Mucosa of stomach (tissue), 1 donor: ENCODE measurements around the gene IRX6.

Experiments used
- H3K27me3 ChIP-seq: one replicate; pipeline ENCODE4 v1.7.0; 2013; ENCODE audit warnings: mild to moderate bottlenecking, low read length; ENCODE audit not compliant: control insufficient read depth, insufficient read depth
- H3K36me3 ChIP-seq: one replicate; pipeline ENCODE4 v1.7.0; 2013; ENCODE audit warnings: low read length; ENCODE audit not compliant: control insufficient read depth, insufficient read depth
- H3K4me1 ChIP-seq: one replicate; pipeline ENCODE4 v1.7.0; 2013; ENCODE audit warnings: mild to moderate bottlenecking, low read length; ENCODE audit not compliant: control insufficient read depth, insufficient read depth
- H3K4me3 ChIP-seq: one replicate; pipeline ENCODE4 v1.7.0; 2013; ENCODE audit warnings: low read length
- H3K9ac ChIP-seq: one replicate; pipeline ENCODE4 v1.7.0; 2013; ENCODE audit warnings: mild to moderate bottlenecking, low read length, moderate library complexity
- H3K9me3 ChIP-seq: one replicate; pipeline ENCODE4 v1.7.0; 2013; ENCODE audit warnings: mild to moderate bottlenecking, low read length, moderate library complexity; ENCODE audit not compliant: control insufficient read depth
- donor health status: Pancreatic carcinoma.

The IRX6 gene

GRCh38 chr16:55325458-55326109, 1.6 kb downstream of the IRX6 start:
- no peaks in the 10 kb centered on the region for H3K4me1 ChIP-seq
- H3K4me3 ChIP-seq: no peak overlapping the region
- H3K9ac ChIP-seq: no peak overlapping the region
- H3K9me3 ChIP-seq: no peaks in the 10 kb centered on the region
- peaks cover 69% of the 10 kb centered on the region for H3K27me3 ChIP-seq
- no peaks in the 10 kb centered on the region for H3K36me3 ChIP-seq

GRCh38 chr16:55326261-55327092, 2.5 kb downstream of the IRX6 start:
- H3K36me3 ChIP-seq: no peaks in the 10 kb centered on the region
- no peak overlapping the region for H3K9ac ChIP-seq
- H3K9me3 ChIP-seq: no peaks in the 10 kb centered on the region
- H3K4me3 ChIP-seq: no peak overlapping the region
- no peaks in the 10 kb centered on the region for H3K4me1 ChIP-seq
- peaks cover 78% of the 10 kb centered on the region for H3K27me3 ChIP-seq

- no peaks in the 10 kb centered on the region for H3K4me1 ChIP-seq
- H3K9me3 ChIP-seq: no peaks in the 10 kb centered on the region
- peaks cover 77% of the 10 kb centered on the region for H3K27me3 ChIP-seq
- H3K36me3 ChIP-seq: no peaks in the 10 kb centered on the region
- H3K9ac ChIP-seq: no peak overlapping the region
- H3K4me3 ChIP-seq: no peak overlapping the region
These were observed 4.9 kb downstream of the IRX6 start for GRCh38 chr16:55328611-55329569.

GRCh38 chr16:55329791-55330428, 5.9 kb downstream of the IRX6 start:
- Histone ChIP-seq H3K27me3 (peaks cover 74% of the 10 kb centered on the region), H3K36me3 (no peaks in the 10 kb centered on the region), H3K9me3 (no peaks in the 10 kb centered on the region), H3K4me3 (no peak overlapping the region), H3K9ac (no peak overlapping the region), H3K4me1 (no peaks in the 10 kb centered on the region)

DNA sequence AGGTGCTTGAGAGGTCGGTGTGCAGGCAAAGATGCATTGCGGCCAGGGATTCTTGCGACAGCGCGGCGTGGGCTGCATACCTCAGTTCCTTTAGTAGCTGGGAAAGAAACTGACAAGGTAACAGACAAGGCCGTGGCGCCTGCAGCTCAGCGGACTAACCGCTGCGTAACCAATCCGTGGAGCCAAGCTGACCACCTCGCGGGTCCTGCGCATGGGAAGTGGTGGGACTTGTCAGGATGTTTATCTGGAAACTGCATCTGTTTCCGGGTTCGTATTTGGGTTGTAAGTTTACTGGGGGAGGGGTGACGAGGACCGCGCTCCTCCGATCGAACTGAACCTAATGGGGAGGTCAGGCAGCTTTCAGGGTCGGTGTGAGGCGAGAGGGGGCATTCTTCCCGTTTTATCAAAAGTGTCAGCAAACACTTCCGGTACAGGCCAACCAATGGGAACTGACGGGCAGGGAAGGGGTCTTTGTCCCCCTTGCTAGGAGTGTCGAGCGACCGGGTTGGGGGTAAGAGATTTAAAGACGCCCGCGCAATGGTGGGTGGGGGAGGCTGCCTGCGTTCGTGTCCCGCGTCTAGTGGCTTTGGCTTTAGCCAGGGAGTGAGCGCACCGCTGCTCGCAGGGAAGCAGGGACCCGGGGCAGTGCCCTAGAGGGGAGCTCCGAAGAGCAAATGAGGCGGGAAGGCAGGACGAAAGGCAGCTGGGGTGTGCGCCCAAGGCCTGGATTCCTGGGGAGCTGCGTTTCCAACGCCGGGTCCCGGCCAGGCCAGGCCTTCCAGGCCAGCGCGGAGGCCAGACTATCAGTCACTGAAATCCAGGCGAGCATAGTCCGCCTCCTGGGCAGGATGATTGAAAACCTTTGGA, 7.0 kb downstream of the IRX6 start:
- H3K27me3 ChIP-seq: peaks cover 63% of the 10 kb centered on the region
- H3K9me3 ChIP-seq: no peaks in the 10 kb centered on the region
- no peak overlapping the region for H3K4me3 ChIP-seq
- no peaks in the 10 kb centered on the region for H3K4me1 ChIP-seq
- H3K36me3 ChIP-seq: no peaks in the 10 kb centered on the region
- no peak overlapping the region for H3K9ac ChIP-seq

DNA sequence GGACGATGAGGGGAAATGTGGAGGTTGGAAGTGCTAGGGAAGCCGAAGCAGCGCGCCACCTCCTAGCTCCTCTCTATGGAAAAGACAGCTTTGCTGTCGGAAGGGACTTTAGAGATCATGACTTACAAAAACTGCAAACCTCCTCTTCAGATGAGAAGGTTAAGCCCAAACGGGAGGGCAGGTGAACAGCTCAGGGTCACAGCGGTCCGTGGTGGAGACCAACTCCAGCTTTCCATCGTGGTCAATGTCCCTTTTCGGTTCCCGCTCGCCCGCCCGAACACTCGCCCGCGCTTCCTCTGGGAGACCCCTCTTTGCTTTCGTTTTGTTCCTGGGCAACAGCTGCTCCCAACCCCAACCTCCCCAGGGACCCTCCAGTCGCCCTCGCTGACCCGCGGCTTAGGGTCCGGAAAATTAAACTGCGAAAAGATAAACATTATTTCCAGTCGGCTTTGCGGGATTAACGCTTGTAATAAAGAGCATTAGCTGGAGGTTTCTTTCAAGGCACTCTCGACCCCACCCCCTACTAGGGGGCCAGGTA, 7.7 kb downstream of the IRX6 start:
- Histone ChIP-seq H3K4me3 (no peak overlapping the region), H3K9me3 (no peaks in the 10 kb centered on the region), H3K27me3 (peaks cover 61% of the 10 kb centered on the region), H3K9ac (no peak overlapping the region), H3K36me3 (no peaks in the 10 kb centered on the region), H3K4me1 (no peaks in the 10 kb centered on the region)

DNA sequence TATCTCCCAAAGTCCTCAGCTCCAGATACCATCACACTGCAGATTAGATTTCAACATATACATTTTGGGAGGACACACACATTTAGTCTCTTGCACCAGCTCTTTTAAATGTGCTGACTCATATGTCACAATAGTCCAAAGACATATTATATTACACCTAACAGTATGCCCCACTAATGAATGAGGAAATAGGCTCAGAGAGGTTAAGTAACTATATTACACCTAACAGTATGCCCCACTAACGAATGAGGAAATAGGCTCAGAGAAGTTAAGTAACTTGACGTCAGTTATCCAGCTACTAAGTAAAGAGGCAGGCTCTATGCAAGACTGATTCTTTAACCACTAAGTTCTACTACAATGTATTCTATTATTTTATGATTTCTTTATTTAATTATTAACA, 9.7 kb downstream of the IRX6 start:
- Histone ChIP-seq H3K36me3 (no peaks in the 10 kb centered on the region), H3K9ac (no peak overlapping the region), H3K27me3 (peaks cover 47% of the 10 kb centered on the region), H3K9me3 (no peaks in the 10 kb centered on the region), H3K4me3 (no peak overlapping the region), H3K4me1 (no peaks in the 10 kb centered on the region)

- peaks cover 5% of the 10 kb centered on the region for H3K27me3 ChIP-seq
- H3K36me3 ChIP-seq: no peaks in the 10 kb centered on the region
- no peaks in the 10 kb centered on the region for H3K9me3 ChIP-seq
- no peak overlapping the region for H3K9ac ChIP-seq
- H3K4me1 ChIP-seq: no peaks in the 10 kb centered on the region
- no peak overlapping the region for H3K4me3 ChIP-seq
These were observed 14.6 kb downstream of the IRX6 start for GRCh38 chr16:55338646-55339045.

GRCh38 chr16:55340445-55340844, 16.4 kb downstream of the IRX6 start:
- no peaks in the 10 kb centered on the region for H3K9me3 ChIP-seq
- H3K27me3 ChIP-seq: no peaks in the 10 kb centered on the region
- no peak overlapping the region for H3K9ac ChIP-seq
- no peak overlapping the region for H3K4me3 ChIP-seq
- no peaks in the 10 kb centered on the region for H3K36me3 ChIP-seq
- no peaks in the 10 kb centered on the region for H3K4me1 ChIP-seq

DNA sequence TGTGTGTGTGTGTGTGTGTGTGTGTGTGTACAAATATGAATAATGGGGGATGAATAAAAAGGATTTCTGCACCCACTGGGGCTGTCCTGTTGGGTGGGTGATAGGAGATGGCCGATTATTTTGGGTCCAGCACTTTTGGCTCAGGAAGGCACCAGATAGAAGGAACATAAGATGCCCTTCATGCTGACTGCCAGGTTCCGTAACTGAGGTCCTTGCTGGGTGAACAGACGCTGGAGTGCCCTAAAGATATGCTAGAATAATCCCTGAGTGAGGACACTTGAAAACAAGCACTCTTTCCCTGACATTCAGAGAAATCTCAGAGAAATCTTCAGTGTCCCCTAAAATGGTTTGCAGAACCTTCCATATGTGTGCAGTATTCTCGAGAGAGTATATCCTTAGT, 17.7 kb downstream of the IRX6 start:
- Histone ChIP-seq H3K9ac (no peak overlapping the region), H3K4me3 (no peak overlapping the region), H3K9me3 (no peaks in the 10 kb centered on the region), H3K27me3 (no peaks in the 10 kb centered on the region), H3K36me3 (no peaks in the 10 kb centered on the region), H3K4me1 (no peaks in the 10 kb centered on the region)

DNA sequence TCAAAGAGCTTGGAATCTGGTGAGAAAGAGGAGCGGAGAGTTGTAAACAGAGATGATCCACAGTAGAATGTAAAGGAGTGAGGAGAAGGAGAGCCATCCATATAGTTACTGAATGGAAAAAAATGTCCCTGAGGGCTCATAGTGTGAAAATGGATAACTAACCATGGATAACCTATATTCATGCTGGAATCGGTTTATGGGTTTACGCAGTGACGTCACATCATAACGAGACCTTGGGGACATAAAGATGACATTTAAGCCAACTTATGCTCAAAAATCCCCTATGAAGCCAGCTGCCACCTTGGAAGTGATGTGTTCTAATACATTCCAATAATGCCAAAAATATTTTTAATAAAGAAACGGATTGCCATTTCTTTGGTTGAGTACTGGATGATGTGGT, 22.5 kb downstream of the IRX6 start:
- Histone ChIP-seq H3K36me3 (no peaks in the 10 kb centered on the region), H3K4me3 (no peak overlapping the region), H3K4me1 (no peaks in the 10 kb centered on the region), H3K27me3 (no peaks in the 10 kb centered on the region), H3K9ac (no peak overlapping the region), H3K9me3 (no peaks in the 10 kb centered on the region)
